Hepatocyte (in vitro differentiated cells): ENCODE data around the gene DLEC1. TPM values are rescaled to one million over a fixed set of nuclear protein-coding genes. Genes with fewer than 3 reads are reported as not detected.

Source experiments
- DNase-seq: peaks from one replicate; pipeline ENCODE4 v3.0.0-alpha.2; 2016; ENCODE audit warnings: low spot score
- H2AFZ ChIP-seq: fragments of 200-600 bp; sonication (generic); 2 replicates; pipeline ENCODE4 v1.6.0; 2016; ENCODE audit warnings: antibody characterized with exemption, mild to moderate bottlenecking
- H3K27ac ChIP-seq: fragments of 200-600 bp; sonication (generic); 2 replicates; pipeline ENCODE4 v1.5.1; 2016; ENCODE audit warnings: mild to moderate bottlenecking
- H3K27me3 ChIP-seq: fragments of 200-600 bp; sonication (generic); 2 replicates; pipeline ENCODE4 v1.6.1; 2016
- H3K36me3 ChIP-seq: fragments of 200-600 bp; sonication (generic); replicated peaks from 2 replicates; pipeline ENCODE4 v1.5.1; 2016; ENCODE audit warnings: low read depth; ENCODE audit not compliant: insufficient read depth
- H3K4me1 ChIP-seq: fragments of 200-600 bp; sonication (generic); 2 replicates; pipeline ENCODE4 v1.5.1; 2016; ENCODE audit warnings: mild to moderate bottlenecking, moderate library complexity; ENCODE audit not compliant: insufficient read depth
- H3K4me2 ChIP-seq: fragments of 200-600 bp; sonication (generic); 2 replicates; pipeline ENCODE4 v1.6.0; 2016
- H3K4me3 ChIP-seq: fragments of 200-600 bp; sonication (generic); 2 replicates; pipeline ENCODE4 v1.5.1; 2016; ENCODE audit warnings: mild to moderate bottlenecking
- H3K79me2 ChIP-seq: fragments of 200-600 bp; sonication (generic); 2 replicates; pipeline ENCODE4 v1.6.0; 2017; ENCODE audit warnings: mild to moderate bottlenecking
- H3K9me2 ChIP-seq: fragments of 200-600 bp; sonication (generic); replicated peaks from 2 replicates; pipeline ENCODE4 v1.6.0; 2017; ENCODE audit warnings: mild to moderate bottlenecking; ENCODE audit not compliant: insufficient read depth
- H3K9me3 ChIP-seq: fragments of 200-600 bp; sonication (generic); 2 replicates; pipeline ENCODE4 v1.5.1; 2016; ENCODE audit warnings: low read depth, mild to moderate bottlenecking
- H4K20me1 ChIP-seq: fragments of 200-600 bp; sonication (generic); 2 replicates; pipeline ENCODE4 v1.6.0; 2016; ENCODE audit warnings: mild to moderate bottlenecking; ENCODE audit not compliant: insufficient read depth, poor library complexity, severe bottlenecking
- EZH2 ChIP-seq: fragments of 200-600 bp; sonication (generic); IDR thresholded peaks from 2 replicates; pipeline ENCODE4 v1.6.1; 2016; ENCODE audit warnings: antibody characterized with exemption, mild to moderate bottlenecking, borderline replicate concordance
- EZH2phosphoT487 ChIP-seq: fragments of 200-600 bp; sonication (generic); IDR thresholded peaks from one replicate; pipeline ENCODE4 v1.6.1; 2018; ENCODE audit warnings: antibody characterized with exemption, mild to moderate bottlenecking, low read depth, moderate library complexity; ENCODE audit not compliant: unreplicated experiment, severe bottlenecking
- WGBS: methylation state at CpG from one replicate; pipeline ENCODE4 v1.1.6; 2016; ENCODE audit warnings: low lambda C conversion rate; ENCODE audit errors: missing lambda C conversion rate; 5-methylcytosine and 5-hydroxymethylcytosine counted together
- polyA plus RNA-seq: library from polyadenylated mRNA; unstranded; fragments of >200 nt; fragmentation: Nextera tagmentation; extraction: Ambion mirVana; gene quantifications from 2 replicates; pipeline ENCODE4 v1.2.1, GENCODE V29; 2016
- total RNA-seq: library from RNA; depleted of rRNA; stranded (reverse); fragments of >200 nt; gene quantifications from 2 replicates; pipeline ENCODE4 v1.2.3, GENCODE V29; 2014
- TF ChIP-seq, protein P1 (sequence below): fragments of 200-600 bp; sonication (generic); IDR thresholded peaks from 2 replicates; pipeline ENCODE4 v1.5.1; 2016; ENCODE audit warnings: antibody characterized with exemption, mild to moderate bottlenecking; ENCODE audit not compliant: poor library complexity

The DLEC1 gene
- total and polyA plus RNA-seq, 2 experiments from 2014 or later = 0.23 to 1.5 TPM

DNA sequence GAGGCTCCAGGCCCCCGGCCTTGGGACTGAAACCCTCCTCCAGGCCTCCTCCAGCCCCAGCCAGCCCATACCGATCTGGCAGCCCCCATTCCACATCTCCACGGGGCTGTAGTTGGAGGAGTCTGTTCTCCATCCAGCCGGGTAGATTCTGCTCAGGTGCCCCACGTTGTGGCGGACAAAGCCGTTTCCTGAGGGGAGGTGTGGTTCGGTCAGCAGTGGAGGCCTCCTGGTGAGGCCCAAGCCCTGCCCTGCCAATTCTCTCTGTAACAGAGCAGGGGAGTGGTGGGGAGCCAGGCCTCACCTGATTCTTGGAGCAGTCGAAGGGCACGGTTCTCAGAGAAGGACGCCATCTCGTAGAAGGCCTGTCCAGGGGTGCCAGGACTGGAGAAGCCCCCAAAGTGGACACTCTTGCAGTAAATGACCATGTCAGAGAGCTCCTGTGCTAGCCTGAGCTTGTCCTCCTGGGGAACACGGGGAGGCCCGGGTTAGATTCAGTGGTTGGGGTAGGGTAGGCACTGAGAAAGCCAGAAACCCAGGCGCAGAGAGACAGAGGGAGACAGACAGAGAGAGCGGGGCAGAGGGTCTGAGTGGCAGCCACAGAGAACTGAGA lies 29.9 kb upstream of the DLEC1 start:
- no peak for DNase-seq
- Histone ChIP-seq H3K4me1 (peaks cover 11% of the 10 kb centered on the region), H3K9me2 (no peaks in the 10 kb centered on the region), H3K36me3 (no peaks in the 10 kb centered on the region), H3K4me3 (no peak overlapping the region), H3K79me2 (no peaks in the 10 kb centered on the region), H2AFZ (no peak overlapping the region), H3K9me3 (no peaks in the 10 kb centered on the region), H4K20me1 (no peaks in the 10 kb centered on the region), H3K27ac (no peak overlapping the region), H3K27me3 (no peaks in the 10 kb centered on the region), H3K4me2 (no peak overlapping the region)
- WGBS = 90% methylated on average over 16 of the region's 16 CpGs
- TF ChIP-seq, protein P1, sequence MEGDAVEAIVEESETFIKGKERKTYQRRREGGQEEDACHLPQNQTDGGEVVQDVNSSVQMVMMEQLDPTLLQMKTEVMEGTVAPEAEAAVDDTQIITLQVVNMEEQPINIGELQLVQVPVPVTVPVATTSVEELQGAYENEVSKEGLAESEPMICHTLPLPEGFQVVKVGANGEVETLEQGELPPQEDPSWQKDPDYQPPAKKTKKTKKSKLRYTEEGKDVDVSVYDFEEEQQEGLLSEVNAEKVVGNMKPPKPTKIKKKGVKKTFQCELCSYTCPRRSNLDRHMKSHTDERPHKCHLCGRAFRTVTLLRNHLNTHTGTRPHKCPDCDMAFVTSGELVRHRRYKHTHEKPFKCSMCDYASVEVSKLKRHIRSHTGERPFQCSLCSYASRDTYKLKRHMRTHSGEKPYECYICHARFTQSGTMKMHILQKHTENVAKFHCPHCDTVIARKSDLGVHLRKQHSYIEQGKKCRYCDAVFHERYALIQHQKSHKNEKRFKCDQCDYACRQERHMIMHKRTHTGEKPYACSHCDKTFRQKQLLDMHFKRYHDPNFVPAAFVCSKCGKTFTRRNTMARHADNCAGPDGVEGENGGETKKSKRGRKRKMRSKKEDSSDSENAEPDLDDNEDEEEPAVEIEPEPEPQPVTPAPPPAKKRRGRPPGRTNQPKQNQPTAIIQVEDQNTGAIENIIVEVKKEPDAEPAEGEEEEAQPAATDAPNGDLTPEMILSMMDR = no peak
- TF ChIP-seq EZH2 (no peak), EZH2phosphoT487 (no peak)

DNA sequence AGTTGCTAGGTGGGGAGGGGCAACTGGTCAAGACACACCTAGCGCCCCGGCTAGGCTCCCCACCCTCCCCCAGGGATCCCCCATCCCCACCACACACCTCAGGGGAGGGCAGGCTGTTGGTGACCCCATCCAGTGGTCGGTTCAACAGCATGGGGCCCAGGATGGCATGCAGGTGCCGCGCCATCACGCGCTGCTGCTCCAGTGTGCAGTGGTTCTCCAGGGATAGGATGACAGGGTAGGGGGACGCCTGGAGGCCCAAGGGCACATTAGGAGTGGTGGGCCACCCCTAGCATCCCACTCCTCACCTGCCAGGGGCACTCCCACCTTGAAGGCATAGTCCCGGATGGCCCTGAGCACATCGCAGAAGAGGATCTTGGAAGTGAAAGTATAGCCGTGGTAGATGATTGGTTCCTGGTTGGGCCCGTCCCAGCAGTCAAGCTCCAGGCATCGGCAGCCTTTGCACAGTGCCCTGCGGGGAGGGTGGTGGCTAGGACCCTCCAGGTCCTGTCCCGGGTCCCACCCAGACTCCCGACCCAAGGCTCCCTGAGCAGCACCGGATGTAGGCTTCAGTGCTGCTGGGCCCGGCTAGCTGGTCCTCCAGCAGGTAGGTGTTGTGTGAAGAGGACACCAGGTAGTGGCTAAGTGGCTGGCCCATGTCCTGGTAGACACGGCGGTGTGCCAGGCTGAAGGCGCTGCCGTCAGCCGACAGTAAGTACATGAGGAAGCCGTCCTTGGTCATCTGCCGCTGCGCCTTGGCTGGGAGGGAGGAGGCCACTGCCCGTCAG lies 29.0 kb upstream of the DLEC1 start:
- Histone ChIP-seq H2AFZ (no peak overlapping the region), H3K79me2 (no peaks in the 10 kb centered on the region), H3K36me3 (no peaks in the 10 kb centered on the region), H3K27me3 (no peaks in the 10 kb centered on the region), H4K20me1 (no peaks in the 10 kb centered on the region), H3K9me2 (no peaks in the 10 kb centered on the region), H3K27ac (no peak overlapping the region), H3K9me3 (no peaks in the 10 kb centered on the region), H3K4me1 (peaks cover 4% of the 10 kb centered on the region), H3K4me3 (no peak overlapping the region), H3K4me2 (no peak overlapping the region)
- WGBS = 96% methylated on average over 25 of the region's 27 CpGs
- no peak for DNase-seq
- TF ChIP-seq EZH2phosphoT487 = no peak
- TF ChIP-seq, protein P1 = no peak
- TF ChIP-seq EZH2 = no peak

DNA sequence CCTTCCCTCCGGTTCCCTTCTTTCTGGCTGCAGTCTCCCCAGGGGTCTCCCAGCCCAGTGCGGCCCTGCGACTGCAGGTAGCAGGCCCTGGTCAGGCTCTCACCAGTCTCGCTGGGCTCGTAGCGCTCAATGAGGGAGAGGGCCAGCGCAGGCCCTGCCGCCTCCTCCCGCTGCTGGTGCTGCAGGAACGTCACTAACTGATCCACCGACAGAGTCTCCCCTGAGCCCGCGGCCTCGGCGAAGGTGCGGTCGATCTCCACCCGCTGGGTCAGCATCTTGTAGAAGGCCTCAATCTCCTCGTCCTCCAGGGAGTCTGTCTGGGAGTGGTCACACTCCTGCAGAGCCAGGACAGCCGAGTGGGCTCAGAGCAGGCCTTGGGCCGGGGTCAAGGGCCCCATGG lies 27.9 kb upstream of the DLEC1 start:
- Histone ChIP-seq H3K79me2 (no peaks in the 10 kb centered on the region), H3K9me2 (no peaks in the 10 kb centered on the region), H3K4me1 (no peaks in the 10 kb centered on the region), H4K20me1 (no peaks in the 10 kb centered on the region), H2AFZ (no peak overlapping the region), H3K36me3 (no peaks in the 10 kb centered on the region), H3K4me2 (no peak overlapping the region), H3K27me3 (no peaks in the 10 kb centered on the region), H3K9me3 (no peaks in the 10 kb centered on the region), H3K4me3 (no peak overlapping the region), H3K27ac (no peak overlapping the region)
- DNase-seq = no peak
- TF ChIP-seq EZH2 (no peak), EZH2phosphoT487 (no peak)
- TF ChIP-seq, protein P1 = no peak
- WGBS = 96% methylated on average over 21 of the region's 21 CpGs
